HepG2 (cell line): Measurements from ENCODE around the gene SLIT3. TPM values are rescaled to one million over a fixed set of nuclear protein-coding genes. Genes with fewer than 3 reads are reported as not detected.

Experiments
- ATAC-seq: fragments of 200-7000 bp; cut with Tn5 transposase; 3 replicates; pipeline ENCODE4 v1.9.1; 2020; ENCODE audit warnings: mild to moderate bottlenecking, moderate library complexity
- BruUV-seq: library from RNA; stranded (reverse); fragments of 400-500 nt; replicated peaks from 2 replicates; lab custom pipeline; 2021; lab: Mats Ljungman, UMichigan
- CTCF ChIA-PET: fragments of 300-600 bp; formaldehyde crosslinking; extraction: SDS; loops from one replicate; lab custom pipeline; 2021; ENCODE audit warnings: low total read pairs, inconsistent platforms, low intra/inter-chr PET ratio; lab: Yijun Ruan, JAX
- POLR2A ChIA-PET: fragments of 350-600 bp; sonication (Branson Sonifier 250); formaldehyde crosslinking; loops from one replicate; lab custom pipeline; 2020; ENCODE audit warnings: antibody characterized with exemption, inconsistent platforms; lab: Yijun Ruan, JAX
- DNase-seq: peaks from one replicate; pipeline ENCODE4 v3.0.0-alpha.2; 2015; ENCODE audit warnings: low spot score
- FAIRE-seq: peaks from 3 replicates; lab custom pipeline; 2011; peaks lifted over from hg19 to GRCh38; lab: Jason Lieb, UNC
- H2AFZ ChIP-seq: one replicate; pipeline ENCODE4 v1.6.1; 2011; ENCODE audit warnings: low read length, inconsistent platforms
- H3K27ac ChIP-seq: fragments of 300-600 bp; 3 replicates; pipeline ENCODE4 v1.8.0; 2011; ENCODE audit warnings: mixed run types, mild to moderate bottlenecking, mixed read lengths, low read length, inconsistent platforms; ENCODE audit not compliant: insufficient read depth; ENCODE audit errors: extremely low read length
- H3K27me3 ChIP-seq, 2 experiments: fragments of 200-600 bp in 1 of 2; 2 replicates in 1 of 2; 3 replicates in 1 of 2; pipeline versions ENCODE4 v1.6.0 to v1.8.0; 2011; ENCODE audit warnings: low read length in 2 of 2, mild to moderate bottlenecking in 2 of 2, moderate library complexity in 2 of 2, inconsistent platforms in 1 of 2; ENCODE audit not compliant: insufficient read depth in 2 of 2, control insufficient read depth in 1 of 2
- H3K36me3 ChIP-seq, 2 experiments: fragments of 200-600 bp in 1 of 2; replicated peaks in 1 of 2; 2 replicates in 1 of 2; 3 replicates in 1 of 2; pipeline versions ENCODE4 v1.5.1 to v1.8.0; 2011; ENCODE audit warnings: low read length in 2 of 2, inconsistent platforms in 1 of 2; ENCODE audit not compliant: insufficient read depth in 2 of 2, control insufficient read depth in 1 of 2
- H3K4me1 ChIP-seq: 2 replicates; pipeline ENCODE4 v1.5.1; 2012; ENCODE audit warnings: low read length, inconsistent platforms; ENCODE audit not compliant: insufficient read depth
- H3K4me2 ChIP-seq: 2 replicates; pipeline ENCODE4 v1.6.0; 2011; ENCODE audit warnings: low read depth, low read length, inconsistent platforms
- H3K4me3 ChIP-seq, 3 experiments: fragments of 200-600 bp in 1 of 3; sonication (generic), shearing (Covaris generic) in 1 of 3; replicated peaks in 1 of 3; 2 replicates each; pipeline ENCODE4 v1.5.1; 2011 to 2016; ENCODE audit warnings: low read length in 3 of 3, inconsistent platforms in 2 of 3, low read depth in 2 of 3, mild to moderate bottlenecking in 2 of 3, control low read depth in 1 of 3, mixed read lengths in 1 of 3; ENCODE audit not compliant: insufficient read depth in 1 of 3
- H3K79me2 ChIP-seq: one replicate; pipeline ENCODE4 v1.6.1; 2011; ENCODE audit warnings: low read length, inconsistent platforms; ENCODE audit not compliant: insufficient read depth
- H3K9ac ChIP-seq: 2 replicates; pipeline ENCODE4 v1.6.0; 2011; ENCODE audit warnings: mild to moderate bottlenecking, low read depth, low read length, inconsistent platforms; ENCODE audit not compliant: insufficient read depth
- H3K9me3 ChIP-seq: 2 replicates; pipeline ENCODE4 v1.5.1; 2012; ENCODE audit warnings: mild to moderate bottlenecking, low read length
- H4K20me1 ChIP-seq: 2 replicates; pipeline ENCODE4 v1.6.0; 2011; ENCODE audit warnings: inconsistent platforms, mild to moderate bottlenecking, low read length, moderate library complexity; ENCODE audit not compliant: insufficient read depth
- AHDC1 ChIP-seq: sonication (generic); formaldehyde crosslinking; IDR thresholded peaks from 2 replicates; pipeline ENCODE4 v1.5.1; 2020; ENCODE audit warnings: mild to moderate bottlenecking, missing genetic modification reagents, borderline replicate concordance
- FIP1L1 ChIP-seq: fragments of 200-400 bp; formaldehyde crosslinking; IDR thresholded peaks from 2 replicates; pipeline ENCODE4 v1.6.1; 2018; ENCODE audit warnings: low read depth, mild to moderate bottlenecking, low read length, moderate library complexity, borderline replicate concordance; ENCODE audit not compliant: insufficient read depth
- FOSL2 ChIP-seq: sonication (generic); formaldehyde crosslinking; IDR thresholded peaks from 2 replicates; pipeline ENCODE4 v1.4.0; 2020; ENCODE audit warnings: missing genetic modification reagents
- GRHL1 ChIP-seq: sonication (generic); formaldehyde crosslinking; conservative IDR thresholded peaks from 2 replicates; pipeline ENCODE4 v1.8.0; 2022; ENCODE audit warnings: missing genetic modification reagents
- PBX2 ChIP-seq: IDR thresholded peaks from 2 replicates; pipeline ENCODE4 v1.6.1; 2016; ENCODE audit warnings: control low read depth
- RFXANK ChIP-seq: IDR thresholded peaks from 2 replicates; pipeline ENCODE4 v1.6.1; 2016
- SRF ChIP-seq: IDR thresholded peaks from 2 replicates; pipeline ENCODE4 v1.6.1; 2011; ENCODE audit warnings: mild to moderate bottlenecking, low read depth, low read length, moderate library complexity
- ZMAT5 ChIP-seq: sonication (generic); formaldehyde crosslinking; IDR thresholded peaks from 2 replicates; pipeline ENCODE4 v1.5.0; 2020; ENCODE audit warnings: mild to moderate bottlenecking, low read depth, missing genetic modification reagents, borderline replicate concordance
- ZMYM4 ChIP-seq: sonication (generic); formaldehyde crosslinking; IDR thresholded peaks from 2 replicates; pipeline ENCODE4 v1.8.1; 2023; ENCODE audit warnings: mild to moderate bottlenecking, missing genetic modification reagents
- ZNF264 ChIP-seq: sonication (generic); formaldehyde crosslinking; IDR thresholded peaks from 2 replicates; pipeline ENCODE4 v1.4.0; 2020; ENCODE audit warnings: missing genetic modification reagents
- ZNF512B ChIP-seq: sonication (generic); formaldehyde crosslinking; IDR thresholded peaks from 2 replicates; pipeline ENCODE4 v1.5.1; 2020; ENCODE audit warnings: missing genetic modification reagents, mild to moderate bottlenecking, borderline replicate concordance
- ZSCAN12 ChIP-seq: sonication (generic); formaldehyde crosslinking; IDR thresholded peaks from 2 replicates; pipeline ENCODE4 v1.9.0; 2021; ENCODE audit warnings: mild to moderate bottlenecking, missing genetic modification reagents
- ZSCAN21 ChIP-seq: sonication (generic); formaldehyde crosslinking; IDR thresholded peaks from 2 replicates; pipeline ENCODE4 v1.8.0; 2022; ENCODE audit warnings: mild to moderate bottlenecking, missing genetic modification reagents, moderate library complexity, borderline replicate concordance
- WGBS: methylation state at CpG from one replicate; pipeline ENCODE4 v1.1.6; 2017; ENCODE audit warnings: low lambda C conversion rate; 5-methylcytosine and 5-hydroxymethylcytosine counted together
- in situ Hi-C: cut with HindIII; loops from 2 replicates; pipeline ENCODE4 v1.10.0; 2017; ENCODE audit warnings: low pct_unique_long_range_greater_than_20kb; ENCODE audit not compliant: extremely low pct_ligation_motif_present
- intact Hi-C: fragments of 100-400 bp; cut with micrococcal nuclease; formaldehyde crosslinking; loops from one replicate; pipeline ENCODE4 v1.10.0; 2022; ENCODE audit not compliant: unreplicated experiment
- polyA plus RNA-seq, 8 experiments: library from polyadenylated mRNA; depleted of rRNA in 3 of 8; stranded (reverse) in 7 of 8; unstranded in 1 of 8; fragments of >200 nt; fragmentation: Illumina TruSeq in 4 of 8; extraction: Trizol in 4 of 8; gene quantifications; 2 replicates each; pipeline versions ENCODE4 v1.2.1 to v1.2.3, GENCODE V29; 2011 to 2016; ENCODE audit warnings: low read depth in 4 of 8, missing spikeins in 1 of 8, mixed read lengths in 1 of 8; ENCODE audit not compliant: insufficient read depth in 1 of 8
- total RNA-seq, 5 experiments: library from RNA; depleted of rRNA; stranded (reverse); fragments of >200 nt; fragmentation: Illumina TruSeq; extraction: Trizol; gene quantifications; 2 replicates each; pipeline ENCODE4 v1.2.3, GENCODE V29; 2016; ENCODE audit warnings: low read depth in 1 of 5

The SLIT3 gene
- total and polyA plus RNA-seq, 2 of the 13 experiments (the other 11 are each of a cell fraction or from before 2014, with no cell fraction given), result not detected

- intact Hi-C loops, result no loop called here
- ATAC-seq (no peak), DNase-seq (no peak), FAIRE-seq (no peak)
- Histone ChIP-seq H2AFZ (no peak overlapping the region), H3K9ac (no peak overlapping the region), H3K4me3 (no peak overlapping the region), H3K27me3 (no peaks in the 10 kb centered on the region), H3K27ac (no peak overlapping the region), H3K9me3 (no peaks in the 10 kb centered on the region), H3K36me3 (no peaks in the 10 kb centered on the region), H3K4me2 (no peak overlapping the region), H3K4me1 (peaks cover 30% of the 10 kb centered on the region), H3K79me2 (no peaks in the 10 kb centered on the region), H4K20me1 (no peaks in the 10 kb centered on the region)
- BruUV-seq, result no TSS peak
- 50% methylated on average over 3 of the region's 4 CpGs for WGBS
- in situ Hi-C loops, result no loop called here
- ChIA-PET POLR2A (no interaction called here), CTCF (no interaction called here)
- no peak for TF ChIP-seq GRHL1
- no peak for TF ChIP-seq PBX2 (CRISPR knock-in tag)
- TF ChIP-seq ZMAT5, result no peak
- no peak for TF ChIP-seq ZSCAN12 (CRISPR knock-in tag)
- TF ChIP-seq FIP1L1, result no peak
- no peak for TF ChIP-seq ZNF512B
- no peak for TF ChIP-seq RFXANK (CRISPR knock-in tag)
- no peak for TF ChIP-seq AHDC1
- no peak for TF ChIP-seq FOSL2 (CRISPR knock-in tag)
- TF ChIP-seq ZSCAN21 (CRISPR knock-in tag), result no peak
- TF ChIP-seq ZNF264, result no peak
- TF ChIP-seq ZMYM4 (CRISPR knock-in tag), result no peak
- no peak for TF ChIP-seq SRF
Measured at GRCh38 chr5:168660691-168661090, 640.2 kb downstream of the SLIT3 start.
